NCI-H1694 treated with DMSO at 0.1 percent for 48 hours (cell line): ENCODE data around the gene PDCL2.
A peak's percentile ranks its signal among the peaks of the same experiment; 100 is the strongest.
"Not testable (repeated sequence)": the region's sequence is repeated elsewhere in the genome, so short reads cannot be mapped to it uniquely, and the experiment has no call there.

Experiments
- DNase-seq: peaks from one replicate; lab custom pipeline; 2025; lab: John Stamatoyannopoulos, UW

PDCL2 gene

GRCh38 chr4:55592014-55592413 is at the start of gene PDCL2:
Gene PDCL2 (minus strand): TSS chr4:55592245. CDS start chr4:55592109, 136 bp downstream.
- DNase-seq = no peak

GRCh38 chr4:55637272-55637820 is 45.3 kb upstream of the PDCL2 start:
- no peak for DNase-seq

- DNase-seq = no peak
Measured at GRCh38 chr4:55636656-55636999, 44.6 kb upstream of the PDCL2 start.

GRCh38 chr4:55635741-55636655 is 44.0 kb upstream of the PDCL2 start, which contains the start of gene NMU:
Gene NMU (minus strand): TSS chr4:55636298. CDS start chr4:55636192, 106 bp downstream.
- peak; percentile 35 for DNase-seq

- DNase-seq = peak; percentile 38
Measured at GRCh38 chr4:55635282-55635681, 43.2 kb upstream of the PDCL2 start.

- DNase-seq = no peak
Measured at GRCh38 chr4:55634417-55635128, 42.5 kb upstream of the PDCL2 start.

- no peak for DNase-seq
Measured at GRCh38 chr4:55633903-55634302, 41.9 kb upstream of the PDCL2 start.

- DNase-seq = no peak
Measured at GRCh38 chr4:55625835-55626234, 33.8 kb upstream of the PDCL2 start.

- DNase-seq = not testable (repeated sequence)
Measured at GRCh38 chr4:55624063-55624462, 32.0 kb upstream of the PDCL2 start.

GRCh38 chr4:55618546-55619143 is 26.6 kb upstream of the PDCL2 start:
- no peak for DNase-seq

GRCh38 chr4:55617587-55618197 is 25.6 kb upstream of the PDCL2 start:
- DNase-seq = no peak

- DNase-seq = no peak
Measured at GRCh38 chr4:55615008-55615407, 23.0 kb upstream of the PDCL2 start.

- DNase-seq = no peak
Measured at GRCh38 chr4:55613621-55614020, 21.6 kb upstream of the PDCL2 start.

GRCh38 chr4:55612341-55612740 is 20.3 kb upstream of the PDCL2 start:
- DNase-seq = no peak

- no peak for DNase-seq
Measured at GRCh38 chr4:55611358-55612059, 19.5 kb upstream of the PDCL2 start.

GRCh38 chr4:55610381-55610780 is 18.3 kb upstream of the PDCL2 start:
- DNase-seq = no peak

GRCh38 chr4:55609393-55609866 is 17.4 kb upstream of the PDCL2 start:
- DNase-seq = no peak

- DNase-seq = no peak
Measured at GRCh38 chr4:55608591-55608990, 16.5 kb upstream of the PDCL2 start.

- DNase-seq = no peak
Measured at GRCh38 chr4:55604996-55605395, 13.0 kb upstream of the PDCL2 start.

GRCh38 chr4:55600640-55601039 is 8.6 kb upstream of the PDCL2 start:
- DNase-seq = no peak

- no peak for DNase-seq
Measured at GRCh38 chr4:55598641-55599040, 6.6 kb upstream of the PDCL2 start.
